Nephron (organoid): ENCODE results near the gene PPP2R2C.
A peak's percentile ranks its signal among the peaks of the same experiment; 100 is the strongest.

Experiments used
- H3K27ac Mint-ChIP-seq, 3 experiments: 2 replicates each; pipeline ENCODE4 v1.8.0; 2020; ENCODE audit warnings: mixed read lengths in 3 of 3, mild to moderate bottlenecking in 2 of 3, moderate library complexity in 1 of 3
- H3K27me3 Mint-ChIP-seq: 2 replicates; pipeline ENCODE4 v1.8.0; 2021; ENCODE audit warnings: low read depth, mild to moderate bottlenecking, moderate library complexity, mixed read lengths
- H3K36me3 Mint-ChIP-seq: 2 replicates; pipeline ENCODE4 v1.8.0; 2020; ENCODE audit warnings: low read depth, mixed read lengths
- H3K4me1 Mint-ChIP-seq: 2 replicates; pipeline ENCODE4 v1.8.0; 2020; ENCODE audit warnings: mixed read lengths
- H3K4me3 Mint-ChIP-seq, 3 experiments: 2 replicates each; pipeline ENCODE4 v1.8.0; 2020; ENCODE audit warnings: mild to moderate bottlenecking in 3 of 3, mixed read lengths in 3 of 3, moderate library complexity in 2 of 3
- H3K9me3 Mint-ChIP-seq: 2 replicates; pipeline ENCODE4 v1.8.0; 2020; ENCODE audit warnings: mixed read lengths
- TF ChIP-seq, protein P1 (sequence below), 3 experiments: fragments of 200-600 bp; sonication (generic); IDR thresholded peaks; one replicate each; pipeline ENCODE4 v1.5.0; 2021; ENCODE audit warnings: antibody characterized with exemption in 3 of 3; ENCODE audit not compliant: unreplicated experiment in 3 of 3

The PPP2R2C gene

DNA sequence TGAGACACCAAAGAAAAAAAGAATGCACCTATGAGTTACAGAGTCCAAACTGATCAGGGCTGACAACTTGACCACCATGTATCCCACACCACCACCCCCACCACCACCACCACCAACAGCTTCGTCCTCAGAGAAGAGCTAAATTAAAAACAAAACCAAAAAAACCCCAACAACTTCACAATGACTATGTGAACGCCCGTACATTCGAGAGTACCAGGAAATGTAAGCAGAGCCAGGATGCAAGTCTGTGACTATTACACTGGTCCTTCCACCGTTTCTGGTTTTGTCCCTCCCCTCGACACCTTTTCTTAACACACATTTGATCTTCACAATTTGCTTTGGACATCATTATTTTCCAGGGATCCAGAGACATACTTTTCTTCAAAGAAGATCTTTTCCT is 151.8 kb downstream of the PPP2R2C start:
- H3K27me3 Mint-ChIP-seq: peaks cover 16% of the 10 kb centered on the region

DNA sequence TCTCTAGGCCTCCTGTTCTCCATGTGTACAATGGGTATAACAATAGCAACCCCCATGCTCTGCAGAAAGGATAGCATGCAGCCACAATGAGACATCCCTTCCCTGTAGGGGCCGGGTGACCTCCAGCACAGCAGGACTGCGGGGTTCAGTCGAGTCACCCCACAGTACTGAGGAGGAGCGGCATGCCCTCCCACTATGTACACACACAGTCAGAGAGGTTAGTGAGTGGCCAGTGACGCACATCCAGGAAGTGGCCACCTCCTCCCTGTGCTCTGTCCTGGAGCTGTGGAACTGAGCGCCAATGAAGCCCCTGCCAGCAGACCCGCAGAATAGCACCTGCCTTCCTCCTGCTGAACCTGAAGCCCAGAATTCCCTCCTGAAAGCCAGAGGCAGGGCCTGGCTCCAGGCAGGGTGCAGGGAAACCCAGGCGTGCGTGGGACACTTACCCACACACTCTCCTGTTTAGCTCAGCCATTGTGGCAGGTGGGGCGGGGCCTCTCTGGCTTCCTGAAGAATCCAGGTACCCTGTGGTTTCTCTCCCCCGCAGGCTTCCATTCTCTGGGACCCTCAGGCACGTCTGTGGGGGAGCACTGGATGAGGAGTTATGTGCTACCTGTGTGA is 152.8 kb downstream of the PPP2R2C start:
- Mint-ChIP-seq H3K36me3 (no peaks in the 10 kb centered on the region), H3K4me1 (no peaks in the 10 kb centered on the region), H3K27ac (no peak overlapping the region), H3K27me3 (peaks cover 16% of the 10 kb centered on the region), H3K9me3 (peaks cover 3% of the 10 kb centered on the region), H3K4me3 (no peak overlapping the region)
- TF ChIP-seq, protein P1, sequence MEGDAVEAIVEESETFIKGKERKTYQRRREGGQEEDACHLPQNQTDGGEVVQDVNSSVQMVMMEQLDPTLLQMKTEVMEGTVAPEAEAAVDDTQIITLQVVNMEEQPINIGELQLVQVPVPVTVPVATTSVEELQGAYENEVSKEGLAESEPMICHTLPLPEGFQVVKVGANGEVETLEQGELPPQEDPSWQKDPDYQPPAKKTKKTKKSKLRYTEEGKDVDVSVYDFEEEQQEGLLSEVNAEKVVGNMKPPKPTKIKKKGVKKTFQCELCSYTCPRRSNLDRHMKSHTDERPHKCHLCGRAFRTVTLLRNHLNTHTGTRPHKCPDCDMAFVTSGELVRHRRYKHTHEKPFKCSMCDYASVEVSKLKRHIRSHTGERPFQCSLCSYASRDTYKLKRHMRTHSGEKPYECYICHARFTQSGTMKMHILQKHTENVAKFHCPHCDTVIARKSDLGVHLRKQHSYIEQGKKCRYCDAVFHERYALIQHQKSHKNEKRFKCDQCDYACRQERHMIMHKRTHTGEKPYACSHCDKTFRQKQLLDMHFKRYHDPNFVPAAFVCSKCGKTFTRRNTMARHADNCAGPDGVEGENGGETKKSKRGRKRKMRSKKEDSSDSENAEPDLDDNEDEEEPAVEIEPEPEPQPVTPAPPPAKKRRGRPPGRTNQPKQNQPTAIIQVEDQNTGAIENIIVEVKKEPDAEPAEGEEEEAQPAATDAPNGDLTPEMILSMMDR (IDR thresholded peaks at IDR 0.05; ENCODE audit: unreplicated experiment in 3 of 3): no peak

More for the DNA sequence above, 151.8 kb downstream of the PPP2R2C start:
- TF ChIP-seq, protein P1 (IDR thresholded peaks at IDR 0.05; ENCODE audit: unreplicated experiment in 3 of 3): no peak
- peaks cover 3% of the 10 kb centered on the region for H3K9me3 Mint-ChIP-seq
- no peak overlapping the region for H3K27ac Mint-ChIP-seq
- no peak overlapping the region for H3K4me3 Mint-ChIP-seq
- no peaks in the 10 kb centered on the region for H3K36me3 Mint-ChIP-seq
- no peaks in the 10 kb centered on the region for H3K4me1 Mint-ChIP-seq

DNA sequence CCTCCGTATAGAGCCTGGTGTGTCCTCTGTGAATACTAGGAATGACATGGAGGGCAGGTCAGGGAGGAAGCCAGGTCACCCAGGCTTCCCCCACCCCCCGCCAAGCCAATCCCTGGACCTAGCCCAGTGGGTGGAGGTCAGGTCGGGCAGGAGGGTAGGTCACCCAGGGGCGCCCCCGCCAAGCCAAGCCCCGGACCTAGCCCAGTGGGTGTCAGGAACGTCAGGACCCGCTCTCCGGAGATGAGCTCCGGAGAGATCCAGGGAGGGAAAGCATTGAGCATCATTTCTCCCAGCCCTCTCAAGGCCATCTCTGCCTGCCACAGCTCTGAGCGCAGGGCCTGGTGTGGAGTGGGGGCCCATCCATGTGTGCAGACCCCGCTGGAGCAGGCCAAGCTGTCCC is 154.2 kb downstream of the PPP2R2C start:
- no peak overlapping the region for H3K4me3 Mint-ChIP-seq
- TF ChIP-seq, protein P1 (IDR thresholded peaks at IDR 0.05; ENCODE audit: unreplicated experiment in 3 of 3): no peak
- no peaks in the 10 kb centered on the region for H3K4me1 Mint-ChIP-seq
- peaks cover 25% of the 10 kb centered on the region for H3K27me3 Mint-ChIP-seq
- no peaks in the 10 kb centered on the region for H3K36me3 Mint-ChIP-seq
- peaks cover 3% of the 10 kb centered on the region for H3K9me3 Mint-ChIP-seq
- no peak overlapping the region for H3K27ac Mint-ChIP-seq

DNA sequence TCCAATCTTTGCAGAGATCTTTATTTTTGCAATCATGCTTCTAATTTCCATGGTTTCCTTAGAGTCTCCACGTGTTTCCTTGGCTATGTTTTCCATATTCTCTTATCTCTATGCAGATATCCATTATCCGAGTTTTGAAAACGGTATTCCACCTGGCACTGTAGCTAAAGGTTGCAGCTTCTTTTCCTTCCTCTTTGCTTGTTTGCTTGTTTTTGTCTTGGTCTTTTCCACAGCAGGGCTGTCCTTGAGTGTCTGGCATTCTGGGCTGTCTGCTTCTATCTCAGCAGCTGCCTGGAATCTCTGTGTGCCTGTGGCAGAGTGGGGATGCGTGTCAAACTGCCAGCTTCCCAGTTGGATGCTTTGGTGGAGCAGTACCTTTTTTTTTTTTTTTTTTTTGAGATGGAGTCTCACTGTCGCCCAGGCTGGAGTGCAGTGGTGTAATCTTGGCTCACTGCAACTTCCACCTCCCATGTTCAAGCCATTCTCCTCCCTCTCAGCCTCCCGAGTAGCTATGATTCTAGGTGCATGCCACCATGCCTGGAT is 155.9 kb downstream of the PPP2R2C start:
- Mint-ChIP-seq H3K27ac (no peak overlapping the region), H3K36me3 (no peaks in the 10 kb centered on the region), H3K4me3 (no peak overlapping the region), H3K27me3 (peaks cover 29% of the 10 kb centered on the region), H3K4me1 (no peaks in the 10 kb centered on the region), H3K9me3 (peaks cover 3% of the 10 kb centered on the region)
- TF ChIP-seq, protein P1 (IDR thresholded peaks at IDR 0.05; ENCODE audit: unreplicated experiment in 3 of 3): no peak

DNA sequence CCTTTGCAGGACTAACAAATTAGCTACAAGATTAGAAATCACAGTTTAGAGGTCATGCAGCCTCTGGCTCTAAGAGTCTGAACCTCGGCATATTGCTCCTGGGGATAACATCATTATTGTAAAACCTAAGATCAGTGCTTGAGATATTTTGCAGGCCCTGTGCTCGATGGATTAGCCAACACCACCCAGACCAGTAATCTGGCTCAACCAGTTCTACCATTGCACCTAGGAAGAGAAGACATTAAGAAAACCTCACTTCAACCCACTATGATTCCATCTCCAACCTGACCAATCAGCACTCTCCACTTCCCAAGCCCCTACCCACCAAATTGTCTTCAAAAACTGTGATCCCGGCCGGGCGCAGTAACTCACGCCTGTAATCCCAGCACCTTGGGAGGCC is 159.2 kb downstream of the PPP2R2C start:
- TF ChIP-seq, protein P1 (IDR thresholded peaks at IDR 0.05; ENCODE audit: unreplicated experiment in 3 of 3): no peak
- Mint-ChIP-seq H3K9me3 (no peaks in the 10 kb centered on the region), H3K36me3 (no peaks in the 10 kb centered on the region), H3K4me3 (no peak overlapping the region), H3K27ac (no peak overlapping the region), H3K4me1 (no peaks in the 10 kb centered on the region), H3K27me3 (peaks cover 47% of the 10 kb centered on the region)

DNA sequence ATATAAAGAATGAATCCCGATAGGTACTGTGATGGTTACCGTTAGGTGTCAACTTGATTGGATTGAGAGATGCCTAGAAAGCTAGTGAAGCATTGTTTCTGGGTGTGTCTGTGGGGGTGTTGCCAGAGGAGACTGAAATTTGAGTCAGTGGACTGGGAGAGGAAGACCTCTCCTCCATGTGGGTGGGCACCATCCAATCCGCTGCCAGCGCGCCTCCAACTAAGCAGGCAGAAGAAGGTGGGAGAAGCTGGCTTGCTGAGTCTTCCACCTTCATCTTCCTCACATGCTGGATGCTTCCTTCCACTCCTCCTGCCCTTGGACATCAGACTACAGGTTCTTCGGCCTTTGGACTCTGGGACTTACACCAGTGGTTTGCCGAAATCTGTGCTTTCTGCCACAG is 162.6 kb downstream of the PPP2R2C start:
- no peaks in the 10 kb centered on the region for H3K4me1 Mint-ChIP-seq
- no peak overlapping the region for H3K27ac Mint-ChIP-seq
- H3K27me3 Mint-ChIP-seq: peaks cover 56% of the 10 kb centered on the region
- H3K9me3 Mint-ChIP-seq: no peaks in the 10 kb centered on the region
- TF ChIP-seq, protein P1 (IDR thresholded peaks at IDR 0.05; ENCODE audit: unreplicated experiment in 3 of 3): no peak
- peak overlapping the region; percentile 76 to 81 (median 78) for H3K4me3 Mint-ChIP-seq
- no peaks in the 10 kb centered on the region for H3K36me3 Mint-ChIP-seq
